K562 (cell line): ENCODE measurements around the gene C5orf47. TPM values are rescaled to one million over a fixed set of nuclear protein-coding genes. Genes with fewer than 3 reads are reported as not detected.

ENCODE experiments used
- ATAC-seq: fragments of 200-7000 bp; cut with Tn5 transposase; 3 replicates; pipeline ENCODE4 v1.9.1; 2020; ENCODE audit warnings: moderate library complexity
- BruUV-seq: library from RNA; stranded (reverse); fragments of 400-500 nt; replicated peaks from 2 replicates; lab custom pipeline; 2021; lab: Mats Ljungman, UMichigan
- CTCF ChIA-PET: fragments of 300-600 bp; formaldehyde crosslinking; extraction: SDS; loops from one replicate; lab custom pipeline; 2021; ENCODE audit warnings: low intra/inter-chr PET ratio; lab: Yijun Ruan, JAX
- POLR2A ChIA-PET: fragments of 300-600, 350-650 bp; sonication (Branson Sonifier 250); formaldehyde crosslinking; extraction: SDS; loops from one replicate; lab custom pipeline; 2021; ENCODE audit warnings: antibody characterized with exemption, inconsistent platforms; lab: Yijun Ruan, JAX
- DNase-seq, 4 experiments: peaks; one replicate each; pipeline versions ENCODE4 v3.0.0 to v3.0.0-alpha.2; 2011 to 2018; ENCODE audit warnings: low spot score in 3 of 4, mixed read lengths in 3 of 4; ENCODE audit errors: extremely low read depth in 1 of 4
- FAIRE-seq: peaks from 2 replicates; lab custom pipeline; 2011; peaks lifted over from hg19 to GRCh38; lab: Jason Lieb, UNC
- H2AFZ ChIP-seq: 2 replicates; pipeline ENCODE4 v1.6.0; 2011; ENCODE audit warnings: low read depth, low read length, control low read depth, inconsistent platforms
- H3K27ac ChIP-seq: fragments of 200-600 bp; 3 replicates; pipeline ENCODE4 v1.8.0; 2011; ENCODE audit warnings: low read depth, mild to moderate bottlenecking, control low read depth, inconsistent platforms, low read length, moderate library complexity, mixed read lengths; ENCODE audit errors: extremely low read depth
- H3K27me3 ChIP-seq, 2 experiments: fragments of 300-600 bp in 1 of 2; 2 replicates in 1 of 2; 3 replicates in 1 of 2; pipeline versions ENCODE4 v1.6.0 to v1.8.0; 2011; ENCODE audit warnings: inconsistent platforms in 2 of 2, low read length in 2 of 2, mild to moderate bottlenecking in 1 of 2, mixed read lengths in 1 of 2, moderate library complexity in 1 of 2; ENCODE audit not compliant: control insufficient read depth in 2 of 2, insufficient read depth in 2 of 2
- H3K36me3 ChIP-seq: fragments of 300-600 bp; 3 replicates; pipeline ENCODE4 v1.8.0; 2011; ENCODE audit warnings: mild to moderate bottlenecking, low read length, inconsistent platforms; ENCODE audit not compliant: control insufficient read depth, insufficient read depth
- H3K4me1 ChIP-seq, 2 experiments: fragments of 200-600 bp in 1 of 2; replicated peaks in 1 of 2; 2 replicates in 1 of 2; 3 replicates in 1 of 2; pipeline versions ENCODE4 v1.5.1 to v1.8.0; 2011; ENCODE audit warnings: inconsistent platforms in 2 of 2, low read length in 2 of 2, mild to moderate bottlenecking in 1 of 2, mixed read lengths in 1 of 2, moderate library complexity in 1 of 2; ENCODE audit not compliant: control insufficient read depth in 2 of 2, insufficient read depth in 2 of 2
- H3K4me2 ChIP-seq: 2 replicates; pipeline ENCODE4 v1.6.1; 2011; ENCODE audit warnings: low read length, control low read depth, inconsistent platforms, mixed read lengths; ENCODE audit not compliant: insufficient read depth
- H3K4me3 ChIP-seq: fragments of 200-600 bp; sonication (generic), shearing (Covaris generic); 2 replicates; pipeline ENCODE4 v1.5.1; 2016; ENCODE audit warnings: control low read depth, inconsistent platforms
- H3K79me2 ChIP-seq: fragments of 200-600 bp; 3 replicates; pipeline ENCODE4 v1.8.0; 2011; ENCODE audit warnings: low read length, inconsistent platforms; ENCODE audit not compliant: control insufficient read depth, insufficient read depth
- H3K9ac ChIP-seq, 2 experiments: 2 replicates each; pipeline versions ENCODE4 v1.6.0 to v1.6.1; 2011; ENCODE audit warnings: low read depth in 2 of 2, low read length in 2 of 2, control low read depth in 1 of 2, inconsistent platforms in 1 of 2, mild to moderate bottlenecking in 1 of 2, mixed read lengths in 1 of 2; ENCODE audit not compliant: insufficient read depth in 1 of 2
- H3K9me1 ChIP-seq: one replicate; pipeline ENCODE4 v1.6.0; 2011; ENCODE audit warnings: inconsistent platforms, mild to moderate bottlenecking, low read length, moderate library complexity; ENCODE audit not compliant: control insufficient read depth, insufficient read depth
- H3K9me3 ChIP-seq: replicated peaks from 2 replicates; pipeline ENCODE4 v1.5.1; 2011; ENCODE audit warnings: low read depth, low read length, inconsistent platforms; ENCODE audit not compliant: control insufficient read depth, insufficient read depth
- H4K20me1 ChIP-seq: replicated peaks from 2 replicates; pipeline ENCODE4 v1.6.1; 2011; ENCODE audit warnings: low read length, inconsistent platforms, mixed read lengths; ENCODE audit not compliant: control insufficient read depth, insufficient read depth
- CCAR2 ChIP-seq: fragments of 200-400 bp; formaldehyde crosslinking; IDR thresholded peaks from 2 replicates; pipeline ENCODE4 v1.6.1; 2017; ENCODE audit warnings: mild to moderate bottlenecking, low read depth, low read length
- DNMT1 ChIP-seq: fragments of 450-650 bp; IDR thresholded peaks from 2 replicates; pipeline ENCODE4 v1.6.1; 2016; ENCODE audit warnings: antibody characterized with exemption, mild to moderate bottlenecking
- EP300 ChIP-seq: IDR thresholded peaks from 2 replicates; pipeline ENCODE4 v1.6.1; 2012; ENCODE audit warnings: low read length, improper control_type of control experiment
- ETV5 ChIP-seq: sonication (generic); formaldehyde crosslinking; IDR thresholded peaks from 2 replicates; pipeline ENCODE4 v1.4.0; 2020; ENCODE audit warnings: low read depth, mild to moderate bottlenecking, missing genetic modification reagents
- FOXA3 ChIP-seq, 2 experiments: fragments of 450-650 bp in 1 of 2; sonication (generic) in 1 of 2; formaldehyde crosslinking; IDR thresholded peaks in 1 of 2; conservative IDR thresholded peaks in 1 of 2; 2 replicates each; pipeline versions ENCODE4 v1.4.0 to v1.8.0; 2020 to 2022; ENCODE audit warnings: mild to moderate bottlenecking in 2 of 2, missing genetic modification reagents in 1 of 2
- FOXP4 ChIP-seq: sonication (generic); formaldehyde crosslinking; IDR thresholded peaks from 2 replicates; pipeline ENCODE4 v1.8.0; 2022; ENCODE audit warnings: mild to moderate bottlenecking, missing genetic modification reagents, borderline replicate concordance
- LARP7 ChIP-seq: fragments of 450-650 bp; IDR thresholded peaks from 2 replicates; pipeline ENCODE4 v1.6.1; 2016
- NFYB ChIP-seq: IDR thresholded peaks from 2 replicates; pipeline ENCODE4 v1.6.1; 2011; ENCODE audit warnings: mild to moderate bottlenecking, moderate library complexity; ENCODE audit not compliant: insufficient read length; ENCODE audit errors: extremely low read depth
- PYGO2 ChIP-seq: fragments of 450-650 bp; IDR thresholded peaks from 2 replicates; pipeline ENCODE4 v1.6.1; 2016; ENCODE audit warnings: mild to moderate bottlenecking, missing genetic modification characterization, moderate library complexity, missing compliant biosample characterization
- RAD51 ChIP-seq: fragments of 450-650 bp; IDR thresholded peaks from 2 replicates; pipeline ENCODE4 v1.7.1; 2016; ENCODE audit warnings: low read depth, mild to moderate bottlenecking, borderline replicate concordance
- TCF3 ChIP-seq: sonication (generic); formaldehyde crosslinking; IDR thresholded peaks from 2 replicates; pipeline ENCODE4 v1.4.0; 2020; ENCODE audit warnings: mild to moderate bottlenecking, missing genetic modification reagents
- ZBTB8A ChIP-seq: fragments of 450-650 bp; IDR thresholded peaks from 2 replicates; pipeline ENCODE4 v1.6.1; 2018; ENCODE audit warnings: mild to moderate bottlenecking, moderate library complexity; ENCODE audit not compliant: partially characterized antibody
- ZNF23 ChIP-seq: fragments of 250-450 bp; sonication (Bioruptor Pico); IDR thresholded peaks from 2 replicates; pipeline ENCODE4 v1.4.0; 2020; ENCODE audit warnings: mild to moderate bottlenecking
- ZNF398 ChIP-seq: fragments of 250-450 bp; sonication (Bioruptor Pico); IDR thresholded peaks from 2 replicates; pipeline ENCODE4 v1.8.0; 2021; ENCODE audit warnings: moderate library complexity, mild to moderate bottlenecking, inconsistent platforms
- ZNF79 ChIP-seq: fragments of 250-450 bp; sonication (Bioruptor Pico); IDR thresholded peaks from 2 replicates; pipeline ENCODE4 v1.4.0; 2020; ENCODE audit warnings: low read depth, mild to moderate bottlenecking, moderate library complexity
- WGBS: fragments of 100-300 bp; shearing (Covaris generic); methylation state at CpG from one replicate; pipeline ENCODE4 v1.1.6; 2016; ENCODE audit warnings: low coverage, mixed read lengths; ENCODE audit not compliant: insufficient coverage; ENCODE audit errors: missing lambda C conversion rate; 5-methylcytosine and 5-hydroxymethylcytosine counted together
- in situ Hi-C: fragments of 300-500 bp; cut with MboI; formaldehyde crosslinking; loops from 4 replicates; pipeline ENCODE4 v1.15.0; 2018; ENCODE audit warnings: inconsistent platforms, mixed read lengths
- intact Hi-C: fragments of 100-400 bp; cut with micrococcal nuclease; formaldehyde crosslinking; loops from 2 replicates; pipeline ENCODE4 v1.14.2; 2022
- polyA plus RNA-seq, 8 experiments: library from polyadenylated mRNA; depleted of rRNA in 4 of 8; stranded (reverse) in 5 of 8; unstranded in 3 of 8; fragments of >200 nt; fragmentation: Nextera tagmentation in 2 of 8; fragmentation: Illumina TruSeq in 1 of 8; extraction: Ambion mirVana in 2 of 8; extraction: Trizol in 1 of 8; gene quantifications; 2 replicates each; pipeline versions ENCODE4 v1.2.1 to v1.2.3, GENCODE V29; 2011 to 2014; ENCODE audit warnings: inconsistent platforms in 1 of 8, missing spikeins in 1 of 8
- total RNA-seq, 7 experiments: library from RNA; depleted of rRNA in 6 of 7; stranded (reverse); fragments of >200 nt in 6 of 7; fragmentation: Illumina TruSeq in 2 of 7; extraction: Trizol in 2 of 7; gene quantifications; 2 replicates each; pipeline versions ENCODE4 v1.2.1 to v1.2.3, GENCODE V29; 2011 to 2021; ENCODE audit warnings: low replicate concordance in 1 of 7
- TF ChIP-seq, protein P1 (sequence below): fragments of 450-650 bp; formaldehyde crosslinking; IDR thresholded peaks from 2 replicates; pipeline ENCODE4 v1.4.0; 2020; ENCODE audit warnings: mild to moderate bottlenecking, moderate library complexity
- TF ChIP-seq, protein P2 (sequence below), 2 experiments: fragments of 450-650 bp in 1 of 2; sonication (generic) in 1 of 2; formaldehyde crosslinking; conservative IDR thresholded peaks; 2 replicates each; pipeline versions ENCODE4 v1.4.0 to v1.8.1; 2020 to 2022; ENCODE audit warnings: mild to moderate bottlenecking in 1 of 2, missing genetic modification reagents in 1 of 2

C5orf47 gene
- total and polyA plus RNA-seq, 9 of the 15 experiments (the other 6 are each of a cell fraction or from before 2014, with no cell fraction given), result 0.08 TPM; not detected in 8

GRCh38 chr5:173967241-173967640 lies 21.7 kb upstream of the C5orf47 start:
- POLR2A ChIA-PET, result interaction anchor here (1.0 to 2.1 kb wide), 2 partner anchors 9 to 13 kb away, joined by 3 to 9 read pairs; no protein-coding TSS in a partner anchor
- Histone ChIP-seq H3K4me2 (no peak overlapping the region), H3K79me2 (no peaks in the 10 kb centered on the region), H3K4me3 (no peak overlapping the region), H3K9ac (no peak overlapping the region), H4K20me1 (no peaks in the 10 kb centered on the region), H3K9me3 (no peaks in the 10 kb centered on the region; the same call in 1 of the 2 replicates), H3K4me1 (peaks cover 11 to 24% of the 10 kb centered on the region in 2 experiments), H3K9me1 (no peaks in the 10 kb centered on the region), H2AFZ (no peak overlapping the region), H3K27ac (no peak overlapping the region), H3K36me3 (no peaks in the 10 kb centered on the region), H3K27me3 (no peaks in the 10 kb centered on the region)
- in situ Hi-C loops (loop anchor here (5.0 kb wide), 1 partner anchor 350 kb away; the partner anchor contains the start of gene BOD1), intact Hi-C loops (loop anchor here (5.0 kb wide), 1 partner anchor 40 kb away; no protein-coding TSS in a partner anchor)
- BruUV-seq, result no TSS peak
- CTCF ChIA-PET, result no interaction called here
- no peak for TF ChIP-seq FOXP4 (CRISPR knock-in tag)
- TF ChIP-seq CCAR2, result no peak
- TF ChIP-seq, protein P1, sequence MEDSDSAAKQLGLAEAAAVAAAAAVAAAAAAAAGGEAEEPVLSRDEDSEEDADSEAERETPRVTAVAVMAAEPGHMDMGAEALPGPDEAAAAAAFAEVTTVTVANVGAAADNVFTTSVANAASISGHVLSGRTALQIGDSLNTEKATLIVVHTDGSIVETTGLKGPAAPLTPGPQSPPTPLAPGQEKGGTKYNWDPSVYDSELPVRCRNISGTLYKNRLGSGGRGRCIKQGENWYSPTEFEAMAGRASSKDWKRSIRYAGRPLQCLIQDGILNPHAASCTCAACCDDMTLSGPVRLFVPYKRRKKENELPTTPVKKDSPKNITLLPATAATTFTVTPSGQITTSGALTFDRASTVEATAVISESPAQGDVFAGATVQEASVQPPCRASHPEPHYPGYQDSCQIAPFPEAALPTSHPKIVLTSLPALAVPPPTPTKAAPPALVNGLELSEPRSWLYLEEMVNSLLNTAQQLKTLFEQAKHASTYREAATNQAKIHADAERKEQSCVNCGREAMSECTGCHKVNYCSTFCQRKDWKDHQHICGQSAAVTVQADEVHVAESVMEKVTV (CRISPR knock-in tag), result no peak
- TF ChIP-seq ZNF23 (CRISPR knock-in tag), result no peak
- TF ChIP-seq, protein P2, sequence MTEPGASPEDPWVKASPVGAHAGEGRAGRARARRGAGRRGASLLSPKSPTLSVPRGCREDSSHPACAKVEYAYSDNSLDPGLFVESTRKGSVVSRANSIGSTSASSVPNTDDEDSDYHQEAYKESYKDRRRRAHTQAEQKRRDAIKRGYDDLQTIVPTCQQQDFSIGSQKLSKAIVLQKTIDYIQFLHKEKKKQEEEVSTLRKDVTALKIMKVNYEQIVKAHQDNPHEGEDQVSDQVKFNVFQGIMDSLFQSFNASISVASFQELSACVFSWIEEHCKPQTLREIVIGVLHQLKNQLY (CRISPR knock-in tag; conservative IDR thresholded peaks at IDR 0.05), result no peak
- TF ChIP-seq RAD51, result no peak
- no peak for TF ChIP-seq ETV5 (CRISPR knock-in tag)
- TF ChIP-seq PYGO2, result no peak
- TF ChIP-seq FOXA3 (CRISPR knock-in tag; conservative IDR thresholded peaks at IDR 0.05 in 1 of 2, IDR thresholded peaks at IDR 0.05 in 1 of 2), result no peak
- no peak for TF ChIP-seq DNMT1
- no peak for TF ChIP-seq TCF3
- TF ChIP-seq ZNF79, result no peak
- no peak for TF ChIP-seq ZBTB8A
- no peak for TF ChIP-seq ZNF398 (CRISPR knock-in tag)
- TF ChIP-seq NFYB, result no peak
- TF ChIP-seq LARP7, result no peak
- TF ChIP-seq EP300, result no peak
- no peak for DNase-seq
- no peak for FAIRE-seq
- WGBS, result 9% methylated on average over 4 of the region's 4 CpGs
- no peak for ATAC-seq
